Pons (tissue), 1 donor: ENCODE results near the gene P2RY6.
A peak's percentile ranks its signal among the peaks of the same experiment; 100 is the strongest.

Experiments used
- DNase-seq: peaks from one replicate; pipeline ENCODE4 v3.0.0-alpha.2; 2016; ENCODE audit warnings: low spot score

P2RY6 gene

DNA sequence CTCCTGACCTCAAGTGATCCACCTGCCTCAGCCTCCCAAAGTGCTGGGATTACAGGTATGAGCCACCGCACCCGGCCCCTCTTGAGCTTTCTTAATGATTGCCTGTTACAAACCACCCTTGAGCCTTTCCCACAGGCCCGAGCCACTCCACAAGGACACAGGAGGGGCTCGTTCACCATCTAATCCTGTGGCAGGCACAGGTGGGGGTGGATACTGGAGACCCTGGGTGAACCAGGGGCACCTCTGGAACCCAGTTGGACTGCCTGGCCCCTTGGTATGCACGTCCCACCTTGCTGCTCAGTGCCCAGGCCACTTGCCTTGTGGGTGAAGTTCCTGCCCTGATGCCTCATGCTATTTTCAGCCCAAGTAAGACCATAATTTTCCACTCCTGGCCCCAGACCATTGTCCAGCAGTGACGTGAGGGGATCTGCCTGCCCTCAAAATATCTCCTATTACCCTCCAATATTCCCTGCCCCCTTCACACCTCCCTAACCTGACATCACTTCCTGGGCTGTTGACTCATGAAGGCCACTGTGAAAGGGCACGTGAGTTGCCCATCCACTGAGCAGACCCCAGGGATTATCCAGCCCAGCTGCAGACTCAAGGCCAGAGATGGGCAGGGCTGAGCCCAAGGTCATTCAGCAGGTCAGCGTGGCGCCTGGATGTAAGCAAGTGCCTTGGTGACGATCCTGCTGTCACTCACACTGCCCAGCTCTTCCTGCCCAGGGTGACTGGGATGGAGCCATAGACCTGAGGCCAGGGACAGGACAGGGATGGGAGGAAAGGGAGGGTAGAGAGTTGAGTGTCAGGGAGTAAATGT, 34.5 kb upstream of the P2RY6 start:
- DNase-seq, result no peak

DNA sequence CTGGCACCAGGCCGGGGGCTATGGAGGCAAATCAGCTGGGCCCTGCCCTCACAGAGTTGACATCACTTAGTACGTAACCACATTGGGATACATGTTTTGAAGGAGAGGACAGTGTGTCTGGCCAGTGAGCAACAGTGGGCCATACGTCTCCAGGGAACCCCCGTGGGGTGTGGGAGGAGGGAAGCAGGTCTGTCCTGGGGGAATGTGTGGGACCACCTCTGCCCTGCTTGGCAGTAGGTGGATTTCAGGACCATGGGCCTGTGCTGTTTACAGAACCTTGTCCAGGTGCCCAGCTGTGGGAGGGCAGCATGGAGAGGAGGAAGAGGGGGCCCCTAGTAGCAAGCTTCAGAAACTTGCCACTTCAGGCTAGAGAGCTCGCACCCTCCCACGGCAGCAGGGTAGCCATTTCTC, 33.0 kb upstream of the P2RY6 start:
- DNase-seq, result no peak

DNA sequence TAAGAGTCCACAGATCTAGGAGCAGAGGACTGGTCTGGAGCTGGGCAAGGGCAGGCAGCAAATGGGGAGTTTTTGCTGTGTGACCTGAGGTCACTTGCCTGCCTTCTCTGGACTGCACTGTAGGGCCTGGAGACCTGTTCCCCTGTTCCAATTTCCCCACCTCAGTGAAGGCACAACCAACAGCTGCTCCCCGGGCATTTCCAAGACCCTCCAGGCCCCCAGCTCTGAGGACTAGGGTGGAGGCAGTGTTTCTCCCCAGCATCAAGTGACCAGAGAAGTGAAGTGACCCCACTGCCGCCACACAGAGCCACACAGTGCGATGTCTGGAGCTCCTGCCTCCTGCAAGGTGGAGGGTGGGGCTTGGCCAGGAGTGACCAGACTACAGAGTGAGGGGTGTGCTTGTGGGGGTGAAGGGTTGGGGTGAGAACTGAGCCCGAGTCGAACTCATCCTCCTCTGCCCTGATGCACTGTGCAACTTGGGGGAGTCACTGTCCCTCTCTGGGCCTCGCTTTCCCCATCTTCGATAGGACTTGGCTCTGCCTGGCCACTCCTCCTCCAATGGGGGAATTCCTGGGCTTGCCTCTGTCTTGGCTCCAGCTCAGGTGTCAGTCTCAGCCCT, 32.5 kb upstream of the P2RY6 start:
- DNase-seq, result no peak

DNA sequence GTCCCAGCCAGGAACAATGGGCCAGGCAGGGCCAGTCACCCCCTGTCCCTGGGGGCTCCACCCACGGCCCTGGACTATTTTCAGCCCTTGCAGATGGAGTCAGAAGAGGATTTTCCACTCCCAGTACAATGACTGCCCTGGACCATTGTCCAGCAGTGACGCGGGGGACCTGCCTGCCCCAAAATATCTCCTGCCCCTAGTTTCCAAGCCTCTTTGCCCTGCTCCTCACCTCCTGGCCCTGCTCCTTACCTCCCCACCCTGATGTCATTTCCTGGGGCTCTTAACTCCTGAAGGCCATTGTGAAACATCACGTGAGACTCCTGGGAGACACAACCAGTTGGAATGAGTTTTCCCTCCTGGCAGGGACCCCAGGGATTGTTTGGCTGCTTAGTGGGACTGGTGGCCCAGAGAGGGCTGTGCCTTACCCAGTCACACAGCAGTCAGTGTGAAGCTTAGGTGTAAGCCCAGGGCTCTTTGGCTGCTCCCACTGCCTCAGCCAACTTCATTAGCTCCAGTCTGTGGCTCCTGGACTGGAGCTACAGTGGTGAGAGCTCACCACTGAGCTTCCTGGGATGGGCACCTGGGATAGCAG, 31.9 kb upstream of the P2RY6 start:
- DNase-seq, result no peak

DNA sequence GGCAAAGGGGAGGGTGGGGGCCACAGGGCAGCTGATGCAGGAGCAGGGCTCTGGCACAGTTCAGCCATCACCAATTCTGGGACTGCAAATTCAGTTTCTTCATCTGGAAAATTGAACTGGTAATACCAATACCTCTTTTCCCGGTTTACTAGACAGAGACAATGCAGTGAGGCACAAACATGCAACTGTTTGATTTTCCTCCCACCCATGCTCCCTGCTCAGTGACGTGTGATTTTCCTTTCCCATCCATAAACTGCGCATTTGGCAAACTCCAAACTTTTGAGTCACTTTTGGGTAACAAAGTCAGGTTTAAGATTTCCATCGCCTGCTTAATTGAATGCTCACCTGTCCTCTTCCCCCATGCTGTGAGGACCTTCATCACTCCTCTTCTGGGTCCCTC, 30.8 kb upstream of the P2RY6 start:
- no peak for DNase-seq

DNA sequence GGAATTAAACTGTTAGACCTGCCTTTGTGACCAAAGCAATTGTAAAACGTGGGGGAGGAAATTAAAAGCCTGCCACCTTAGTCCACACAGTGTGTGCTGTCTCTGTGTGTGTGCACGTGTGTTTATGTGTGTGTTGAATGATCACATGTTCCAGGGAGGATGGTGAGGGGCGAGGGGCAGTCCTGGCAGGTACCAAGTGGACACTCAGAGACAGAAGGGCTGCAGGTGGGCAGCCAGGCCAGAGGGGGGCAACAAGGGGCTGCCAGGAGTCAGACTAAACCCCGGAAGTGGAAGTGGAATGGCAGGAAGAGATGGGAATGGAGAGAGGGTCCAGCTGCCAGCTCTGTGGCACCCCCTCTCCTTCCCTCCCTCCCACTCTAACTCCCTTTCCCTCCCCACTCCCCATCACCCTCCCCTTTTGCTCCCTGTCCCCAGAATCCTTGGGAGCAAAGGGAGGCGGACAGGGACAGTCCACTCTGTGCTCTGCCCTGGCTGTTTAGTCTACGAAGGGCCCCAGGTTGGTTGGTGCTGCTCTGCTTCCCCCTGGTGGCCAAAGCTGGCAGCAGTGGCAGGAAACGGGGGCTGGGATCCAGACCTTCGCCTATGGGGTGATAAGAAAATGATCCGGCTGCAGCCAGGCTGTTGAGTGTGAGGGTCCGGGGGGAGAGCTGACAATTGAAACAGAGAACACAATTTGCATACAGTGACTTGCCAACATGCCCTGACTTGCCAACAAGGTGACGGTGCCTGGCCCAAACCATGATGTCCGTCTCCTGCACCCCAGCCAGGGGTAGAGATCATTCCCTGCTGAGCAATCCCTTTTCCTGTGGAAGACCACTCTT, 29.7 kb upstream of the P2RY6 start:
- DNase-seq, result peak; percentile 58

DNA sequence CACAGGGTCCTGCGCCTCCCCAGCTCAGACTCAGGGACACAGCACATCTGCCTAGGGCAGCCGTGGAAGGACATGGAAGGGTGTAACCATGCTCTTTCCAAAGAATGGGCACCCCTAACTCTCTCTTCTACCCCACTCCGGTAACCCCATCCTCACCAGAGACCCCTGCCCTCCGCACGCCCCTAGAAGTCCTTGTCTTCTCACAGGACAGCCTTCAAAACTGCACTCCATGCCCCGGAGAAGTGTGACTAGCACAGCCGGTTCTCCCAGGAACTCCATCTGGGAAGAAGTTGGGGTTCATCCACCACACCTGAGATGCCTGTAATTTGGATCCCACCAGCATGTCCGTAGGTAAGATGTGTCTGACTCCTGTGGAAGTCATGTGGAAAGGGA, 29.0 kb upstream of the P2RY6 start:
- no peak for DNase-seq

DNA sequence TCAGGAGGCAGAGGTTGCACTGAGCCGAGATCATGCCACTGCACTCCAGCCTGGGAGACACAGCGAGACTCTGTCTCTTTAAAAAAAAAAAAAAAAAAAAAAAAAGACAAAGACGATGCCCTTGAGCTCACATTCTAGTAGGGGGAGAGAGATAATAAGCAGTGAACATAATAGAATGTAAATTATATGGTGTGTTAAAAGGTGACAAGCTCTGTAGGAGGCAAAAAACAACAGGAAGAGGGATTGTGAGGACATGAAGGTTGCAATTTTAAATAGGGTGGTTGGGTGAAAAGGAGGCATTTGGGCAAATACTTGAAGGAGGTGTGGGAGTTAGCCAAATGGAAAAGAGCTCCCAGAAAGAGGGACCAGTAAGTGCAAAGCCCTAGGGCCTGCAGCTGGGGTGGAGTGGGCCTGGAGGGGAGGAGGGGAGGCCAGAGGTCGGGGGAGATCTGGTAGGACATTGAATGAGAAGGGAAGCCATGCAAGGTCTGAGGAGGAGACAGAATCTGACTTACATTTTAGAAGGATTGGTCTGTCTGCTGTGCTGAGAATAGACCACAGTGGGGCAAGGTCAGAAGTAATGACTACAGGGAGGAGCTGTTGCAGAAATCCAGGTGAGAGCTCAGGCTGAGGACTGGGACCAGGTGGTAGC, 27.4 kb upstream of the P2RY6 start:
- no peak for DNase-seq

DNA sequence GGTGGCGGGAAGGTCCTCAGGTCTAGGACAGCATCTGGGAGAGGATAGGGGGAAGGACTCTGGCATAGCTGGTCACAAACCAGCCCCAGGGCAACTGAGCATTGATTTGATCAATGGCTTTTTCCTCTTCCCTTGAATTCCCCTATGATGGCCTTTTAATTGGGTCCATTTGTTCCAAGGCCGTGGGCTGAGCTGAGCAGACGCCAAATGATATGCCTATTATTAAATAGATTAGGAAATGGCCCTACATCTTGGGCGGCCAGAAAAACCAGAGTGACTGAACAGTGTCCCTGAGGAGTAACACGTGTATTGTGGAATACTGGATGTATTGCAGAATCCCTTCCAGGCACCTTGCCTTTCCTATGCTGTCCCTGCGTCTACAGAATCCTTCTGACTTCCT, 26.7 kb upstream of the P2RY6 start:
- DNase-seq, result no peak

DNA sequence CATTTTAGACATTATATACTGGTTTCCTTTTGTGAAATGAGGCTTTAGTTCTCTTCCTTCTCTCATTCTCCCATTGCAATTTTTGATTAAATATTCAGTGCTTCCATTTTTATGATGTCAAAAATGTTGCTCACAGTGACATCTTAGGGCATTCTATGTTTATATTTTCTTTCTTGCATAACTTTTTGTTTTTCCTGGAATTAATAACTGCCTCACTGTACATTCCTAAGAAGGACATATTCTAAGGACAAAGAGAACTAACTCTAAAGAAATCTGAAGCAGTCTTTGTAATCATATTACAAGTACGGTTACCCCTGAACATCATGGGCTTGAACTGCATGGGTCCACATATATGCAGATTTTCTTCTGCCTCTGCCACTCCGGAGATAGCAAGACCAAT, 25.8 kb upstream of the P2RY6 start:
- DNase-seq, result no peak

DNA sequence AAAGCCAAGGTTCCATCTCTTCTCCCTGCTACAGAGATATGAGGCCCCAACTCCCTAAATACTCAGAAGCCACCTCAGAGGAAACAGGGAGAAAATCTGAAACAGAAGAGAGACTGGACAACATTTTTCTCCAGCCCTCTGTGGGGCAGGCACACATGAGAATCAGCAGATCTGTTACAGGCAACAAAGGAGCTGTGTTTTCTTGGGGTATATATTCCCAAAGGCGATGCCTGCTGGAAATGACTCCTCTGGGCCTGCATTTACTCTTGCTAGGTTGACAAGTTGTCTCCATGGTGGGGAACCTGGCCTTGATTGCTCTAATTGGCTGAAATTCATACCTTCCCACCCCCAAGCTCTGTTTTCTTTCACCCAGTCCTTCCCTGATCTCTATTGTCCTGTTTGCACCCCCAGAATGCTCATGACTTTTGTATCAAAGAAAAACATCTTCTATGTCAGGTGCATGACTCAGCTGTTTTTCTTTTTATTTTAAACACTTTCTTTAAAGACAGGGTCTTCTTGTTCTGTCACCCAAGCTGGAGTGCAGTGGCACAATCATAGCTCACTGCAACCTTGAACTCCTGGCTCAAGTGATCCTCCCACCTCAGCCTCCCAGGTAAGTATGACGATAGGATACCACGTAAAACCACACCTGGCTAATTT, 23.5 kb upstream of the P2RY6 start:
- peak; percentile 11 for DNase-seq

DNA sequence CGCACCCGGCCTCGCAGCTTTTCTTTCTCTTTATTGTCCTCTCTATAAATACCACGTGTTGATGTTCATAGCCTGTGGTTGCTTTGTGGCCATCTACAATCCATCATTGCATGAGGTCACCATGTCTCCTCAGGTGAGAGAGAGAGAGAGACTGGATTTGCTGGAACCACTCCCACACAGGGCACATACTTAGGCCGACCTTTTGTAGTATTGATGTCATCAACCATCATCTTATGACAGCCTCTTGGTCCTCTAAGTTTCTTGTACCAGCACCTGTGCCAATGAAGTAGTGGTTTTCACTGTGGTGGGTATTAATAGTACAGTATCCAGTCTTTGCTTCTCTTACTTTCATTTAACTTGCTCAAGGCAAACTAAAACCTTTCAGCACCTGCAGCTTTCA, 22.8 kb upstream of the P2RY6 start:
- no peak for DNase-seq

DNA sequence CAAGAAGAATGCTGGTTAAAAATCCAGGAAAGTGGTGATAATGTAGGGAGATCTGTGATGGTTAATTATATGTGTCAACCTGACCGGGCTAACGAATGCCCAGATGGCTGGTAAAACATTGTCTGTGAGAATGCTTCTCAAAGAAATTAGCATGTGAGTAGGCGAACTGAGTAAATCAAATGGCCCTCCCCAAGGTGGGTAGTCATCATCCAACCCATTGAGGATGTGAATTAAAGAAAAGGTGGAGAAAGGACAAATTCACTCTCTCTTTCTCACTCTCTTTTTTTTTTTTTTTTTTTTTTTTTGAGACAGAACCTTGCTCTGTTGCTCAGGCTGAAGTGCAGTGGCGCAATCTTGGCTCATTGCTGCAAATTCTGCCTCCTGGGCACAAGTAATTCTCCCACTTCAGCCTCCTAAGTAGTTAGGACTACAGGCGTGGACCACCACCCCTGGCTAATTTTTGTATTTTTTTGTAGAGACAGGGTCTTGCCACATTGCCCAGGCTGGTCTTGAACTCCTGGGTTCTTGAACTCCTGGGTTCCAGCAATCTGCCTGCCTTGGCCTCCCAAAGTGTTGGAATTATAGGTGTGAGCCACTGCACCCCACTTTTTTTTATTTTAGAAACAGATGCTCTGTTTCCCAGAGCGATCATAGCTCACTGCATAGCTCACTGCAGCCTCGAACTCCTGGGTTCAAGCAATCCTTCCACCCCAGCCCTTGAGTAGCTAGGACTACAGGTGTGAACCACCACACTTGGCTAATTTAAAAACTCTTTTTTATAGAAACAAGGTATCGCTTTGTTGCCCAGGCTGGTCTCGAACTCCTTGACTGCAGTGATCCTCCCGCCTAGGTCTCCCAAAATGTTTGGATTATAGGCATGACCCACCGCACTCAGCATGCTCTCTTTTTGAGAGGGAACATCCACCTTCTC, 22.0 kb upstream of the P2RY6 start:
- DNase-seq, result no peak

DNA sequence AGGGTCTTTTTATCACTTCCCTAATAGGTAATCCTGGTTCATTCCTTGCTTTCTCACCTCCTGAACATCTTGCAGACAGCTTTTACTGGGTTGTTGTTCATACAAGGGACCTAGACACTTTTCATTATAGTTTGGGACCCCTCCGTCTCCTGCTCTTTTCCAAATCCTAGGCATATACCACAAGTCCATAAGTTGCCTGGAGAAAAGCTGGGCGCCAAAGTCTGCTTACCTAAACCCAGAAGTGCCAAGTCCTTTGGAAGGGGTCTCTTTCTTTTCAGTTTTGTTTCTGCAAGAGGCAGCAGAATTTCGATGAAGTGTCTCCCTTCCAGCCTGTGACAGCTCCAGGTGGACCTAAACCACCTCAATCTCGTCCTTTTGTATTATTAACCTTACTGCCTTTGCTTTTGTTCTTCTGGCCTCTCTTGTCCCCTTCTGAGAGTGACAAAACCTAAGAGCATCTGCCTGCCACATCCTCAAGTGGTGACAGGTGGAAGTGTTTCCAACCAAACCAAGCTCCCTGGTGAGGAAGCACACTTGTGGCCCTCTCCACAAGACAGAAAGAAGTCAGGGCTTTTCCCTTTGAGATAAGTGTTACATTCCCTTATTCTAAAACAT, 19.5 kb upstream of the P2RY6 start:
- no peak for DNase-seq

DNA sequence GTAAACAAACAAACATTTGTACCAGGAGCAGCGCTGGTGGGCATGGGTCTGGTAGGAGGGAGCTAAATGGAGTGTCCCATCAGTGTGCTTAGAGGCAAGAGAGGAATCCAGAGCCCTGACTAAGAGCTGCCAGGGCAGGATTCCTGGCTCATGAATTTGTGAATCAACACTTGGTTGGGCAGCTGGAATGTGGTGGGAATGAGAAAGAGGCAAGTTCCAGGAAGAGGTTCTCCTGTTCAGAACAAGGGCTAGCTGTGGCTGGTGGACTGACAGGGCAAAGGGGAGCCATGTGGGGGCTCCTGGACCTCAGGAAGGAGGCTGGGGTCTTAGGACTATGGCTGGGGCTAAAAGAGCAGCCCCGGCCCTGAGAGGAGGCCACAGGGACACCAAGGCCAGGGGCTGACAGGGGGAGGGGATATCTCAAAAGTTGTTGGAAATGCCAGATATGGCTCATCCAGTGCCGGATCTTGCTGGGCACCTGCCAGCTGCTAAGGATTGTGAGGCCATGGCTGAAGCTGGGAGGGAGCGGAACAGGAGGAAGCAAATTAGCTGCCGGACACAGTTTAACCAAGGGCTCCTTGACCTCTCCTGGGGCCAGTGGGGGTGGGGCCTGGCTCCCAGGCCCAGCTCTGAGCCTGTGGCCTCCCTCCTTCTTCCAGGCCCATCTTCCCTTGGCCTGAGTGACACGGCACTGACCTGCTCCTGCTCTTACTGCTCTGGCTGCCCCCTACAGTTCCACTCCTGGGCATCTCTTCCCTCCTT, 14.6 kb upstream of the P2RY6 start:
- DNase-seq, result no peak

DNA sequence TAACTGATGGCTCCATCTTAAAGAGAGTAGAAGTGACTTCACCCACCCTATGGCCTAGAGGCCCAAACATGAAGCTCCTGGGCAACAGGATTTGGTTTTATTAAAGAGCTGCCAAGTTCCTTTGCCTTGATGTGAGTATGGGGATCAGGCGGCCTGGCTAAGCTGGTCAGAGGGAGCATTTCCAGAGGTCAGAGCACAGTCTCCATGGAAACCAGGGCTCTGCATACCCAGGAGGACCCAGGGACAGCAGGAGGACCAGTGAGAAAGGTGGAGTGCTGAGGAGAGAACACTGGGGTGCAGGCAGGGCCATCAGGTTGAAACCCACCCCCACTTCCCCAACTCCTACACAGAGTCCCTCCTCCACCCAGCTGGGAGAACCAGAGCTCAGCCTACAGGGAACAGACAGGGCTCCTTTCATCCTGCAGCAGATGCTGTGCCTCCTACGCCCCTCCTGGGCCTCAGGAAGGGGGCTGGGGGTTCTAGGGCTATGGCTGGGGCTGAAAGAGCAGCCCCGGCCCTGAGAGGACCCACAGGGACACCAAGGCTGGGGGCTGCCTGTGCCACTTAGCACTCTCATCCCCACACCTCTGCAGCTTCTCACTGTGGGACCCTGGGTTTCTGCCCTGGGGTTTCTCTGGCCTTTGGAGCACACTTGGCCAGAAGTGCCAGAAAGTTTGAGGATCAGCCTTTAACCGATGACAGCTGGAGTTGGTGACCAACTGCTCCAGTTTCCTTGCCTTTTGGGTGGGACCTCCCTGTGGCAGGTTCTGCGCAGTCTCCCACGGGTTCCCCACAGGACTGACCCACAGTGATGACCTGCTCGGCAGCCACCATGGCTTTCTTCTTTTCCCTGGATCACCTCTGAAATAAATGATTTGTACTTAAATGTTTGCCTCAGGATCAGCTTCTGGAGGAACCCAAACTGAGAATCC, 13.8 kb upstream of the P2RY6 start:
- DNase-seq, result no peak

DNA sequence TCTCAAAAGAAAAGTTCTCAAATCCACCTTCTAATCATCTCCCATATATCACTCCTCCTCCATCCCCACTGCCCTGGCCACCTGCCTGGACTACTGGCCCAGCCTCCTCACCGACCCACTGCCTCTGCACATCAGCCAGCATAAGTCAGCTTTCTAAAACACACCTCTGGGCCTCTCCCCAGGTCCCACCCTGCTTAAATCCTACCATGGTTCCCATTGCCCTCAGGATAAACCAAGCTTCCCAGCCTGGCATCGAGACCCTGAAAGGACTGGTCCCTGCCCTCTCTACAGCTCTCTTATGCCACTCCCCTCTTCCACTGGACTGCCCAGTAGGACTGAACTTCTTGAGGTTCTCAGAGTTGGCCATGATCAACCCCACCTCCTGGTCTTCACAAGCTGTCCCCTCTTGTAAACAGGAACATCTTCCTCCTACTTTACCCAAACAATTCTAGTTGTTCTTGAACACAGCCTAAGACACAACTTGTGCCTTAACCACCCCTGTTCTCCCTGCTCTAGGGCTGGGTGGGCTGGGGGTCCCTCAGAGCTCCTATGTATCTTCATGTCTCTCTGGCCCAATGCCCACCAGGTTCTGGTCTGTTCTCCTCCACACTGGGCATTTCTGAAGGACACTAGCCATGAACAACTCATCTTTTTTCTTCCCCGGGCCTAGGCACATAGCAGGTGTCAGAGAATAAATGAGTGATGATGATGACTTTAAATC, 12.6 kb upstream of the P2RY6 start:
- DNase-seq, result no peak

DNA sequence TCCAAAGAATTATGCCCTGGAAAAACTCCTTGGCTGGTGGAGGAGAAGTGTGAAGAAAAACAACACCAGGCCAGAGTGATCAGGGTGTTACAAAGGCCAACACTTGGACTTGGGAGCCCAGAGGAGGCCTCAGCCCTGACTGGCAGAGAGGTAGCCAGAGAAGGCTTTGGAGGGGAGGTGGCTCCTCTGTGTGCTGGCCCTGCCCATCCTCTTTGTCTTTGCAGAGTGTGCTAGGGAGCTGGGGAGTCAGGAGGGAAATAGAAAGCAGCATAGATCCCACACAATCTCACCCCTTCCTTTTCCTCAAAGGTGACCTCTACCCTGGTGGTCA, 12.0 kb upstream of the P2RY6 start:
- DNase-seq, result no peak
